Cardiac muscle cell (in vitro differentiated cells and primary cell): ENCODE data around the gene BANF2. TPM values are rescaled to one million over a fixed set of nuclear protein-coding genes. Genes with fewer than 3 reads are reported as not detected.

Source experiments
- DNase-seq, 2 donors: peaks; one replicate each; pipeline versions ENCODE4 v3.0.0 to v3.0.0-alpha.2; 2010 to 2017; ENCODE audit warnings: low read depth in 1 of 2, low spot score in 1 of 2
- H3K27ac ChIP-seq: fragments of 200-600 bp; sonication (generic); 2 replicates; pipeline ENCODE4 v1.5.1; 2016
- H3K27me3 ChIP-seq: fragments of 200-600 bp; sonication (generic); 2 replicates; pipeline ENCODE4 v1.6.0; 2016; ENCODE audit warnings: control low read depth
- H3K36me3 ChIP-seq: fragments of 200-600 bp; sonication (generic); 2 replicates; pipeline ENCODE4 v1.5.1; 2016; ENCODE audit warnings: control low read depth
- H3K4me1 ChIP-seq: fragments of 200-600 bp; sonication (generic); 2 replicates; pipeline ENCODE4 v1.8.1; 2017; ENCODE audit warnings: low read depth, mild to moderate bottlenecking, mixed run types
- H3K4me3 ChIP-seq: fragments of 200-600 bp; sonication (generic); 2 replicates; pipeline ENCODE4 v1.5.1; 2016; ENCODE audit warnings: mild to moderate bottlenecking
- H3K9me3 ChIP-seq: fragments of 200-600 bp; sonication (generic); 2 replicates; pipeline ENCODE4 v1.5.1; 2017; ENCODE audit warnings: low read depth, mild to moderate bottlenecking, control low read depth
- CTCF ChIP-seq: IDR thresholded peaks from 2 replicates; pipeline ENCODE4 v1.5.1; 2012; ENCODE audit warnings: low read depth, mild to moderate bottlenecking, low read length
- polyA plus RNA-seq: library from polyadenylated mRNA; unstranded; fragments of >200 nt; fragmentation: Nextera tagmentation; extraction: Ambion mirVana; gene quantifications from 2 replicates; pipeline ENCODE4 v1.2.1, GENCODE V29; 2016
- total RNA-seq: library from RNA; depleted of rRNA; stranded (reverse); fragments of >200 nt; gene quantifications from 2 replicates; pipeline ENCODE4 v1.2.3, GENCODE V29; 2016

Gene BANF2
- total and polyA plus RNA-seq, 2 experiments from 2014 or later = not detected

DNA sequence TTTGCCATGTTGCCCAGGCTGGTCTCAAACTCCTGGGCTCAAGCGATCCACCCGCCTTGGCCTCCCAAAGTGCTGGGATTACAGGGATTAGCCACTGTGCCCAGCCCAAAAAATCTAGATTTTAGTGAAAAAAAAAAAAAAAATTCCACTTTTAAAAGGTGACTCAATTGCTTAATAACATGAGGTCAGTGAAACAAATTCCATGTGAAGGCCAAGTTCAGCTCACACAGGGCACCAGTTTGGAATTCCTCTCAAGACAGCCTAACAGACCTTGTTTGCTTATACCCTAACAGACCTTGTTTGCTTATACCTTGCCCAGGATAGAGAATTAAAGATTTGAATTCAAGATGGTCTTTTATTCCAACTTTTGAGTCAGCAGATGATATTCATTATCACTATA lies 22.8 kb upstream of the BANF2 start:
- no peak overlapping the region for H3K4me3 ChIP-seq
- peaks cover 9% of the 10 kb centered on the region for H3K4me1 ChIP-seq
- H3K27ac ChIP-seq = no peak overlapping the region
- H3K36me3 ChIP-seq = no peaks in the 10 kb centered on the region
- H3K9me3 ChIP-seq = no peaks in the 10 kb centered on the region
- H3K27me3 ChIP-seq = no peaks in the 10 kb centered on the region
- DNase-seq = peak in 1 of 2 donors; percentile 36
- no peak for TF ChIP-seq CTCF

- TF ChIP-seq CTCF = no peak
- no peak overlapping the region for H3K27ac ChIP-seq
- DNase-seq = no peak
- peaks cover 9% of the 10 kb centered on the region for H3K4me1 ChIP-seq
- no peaks in the 10 kb centered on the region for H3K36me3 ChIP-seq
- no peaks in the 10 kb centered on the region for H3K27me3 ChIP-seq
- no peak overlapping the region for H3K4me3 ChIP-seq
- H3K9me3 ChIP-seq = no peaks in the 10 kb centered on the region
These were observed 21.5 kb upstream of the BANF2 start for GRCh38 chr20:17678295-17678694.

GRCh38 chr20:17678886-17679285 lies 20.9 kb upstream of the BANF2 start:
- no peak overlapping the region for H3K4me3 ChIP-seq

DNA sequence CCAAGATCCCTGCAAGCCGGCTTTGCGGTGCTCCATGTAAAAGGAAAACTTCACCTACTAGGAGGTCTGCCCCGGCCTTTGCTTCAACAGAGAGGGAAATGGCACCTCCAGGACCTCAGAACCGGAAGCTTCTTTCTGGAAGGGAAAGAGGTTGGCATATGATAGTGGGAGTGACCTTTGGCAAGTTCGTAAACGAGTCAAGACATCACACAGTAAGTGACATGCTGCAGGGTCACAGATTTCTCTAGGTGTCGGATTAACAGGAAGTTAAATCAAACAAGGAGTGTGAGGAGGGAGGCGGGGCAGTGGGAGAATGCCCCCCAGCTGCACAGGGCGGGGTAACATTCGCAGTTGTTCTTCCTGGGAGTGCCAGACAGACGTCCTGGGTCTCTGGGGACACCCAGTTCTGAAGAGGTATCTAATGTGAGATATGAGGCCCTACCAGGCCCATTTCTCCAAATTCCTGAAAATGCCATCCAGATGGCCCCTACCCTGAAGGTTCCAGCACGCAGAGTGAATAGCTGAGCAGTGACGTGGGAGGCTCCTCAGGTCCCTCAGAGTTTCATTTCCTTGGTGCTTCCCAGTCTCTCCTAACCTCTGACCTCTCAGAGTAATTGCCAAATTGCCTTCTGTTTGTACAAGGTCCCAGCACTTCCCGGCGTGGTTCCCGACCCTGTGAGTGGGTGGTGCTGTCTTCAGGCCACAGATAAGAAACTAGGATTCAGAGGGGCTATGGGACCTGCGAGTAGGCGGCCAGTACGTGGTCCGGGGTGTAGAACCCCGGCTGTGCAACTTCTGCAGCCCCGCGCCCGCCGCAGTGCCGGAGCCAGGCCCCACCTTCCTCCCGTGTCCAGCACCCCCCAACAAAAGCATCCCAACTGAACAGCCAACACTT lies 19.6 kb upstream of the BANF2 start:
- Histone ChIP-seq H3K9me3 (no peaks in the 10 kb centered on the region), H3K4me1 (peaks cover 9% of the 10 kb centered on the region), H3K36me3 (no peaks in the 10 kb centered on the region), H3K27me3 (no peaks in the 10 kb centered on the region), H3K27ac (peak overlapping the region; percentile 79), H3K4me3 (peak overlapping the region; percentile 89)
- DNase-seq = peak; percentile 28 to 78
- no peak for TF ChIP-seq CTCF

More at GRCh38 chr20:17678886-17679285, 20.9 kb upstream of the BANF2 start:
- TF ChIP-seq CTCF = no peak
- no peaks in the 10 kb centered on the region for H3K36me3 ChIP-seq
- peaks cover 9% of the 10 kb centered on the region for H3K4me1 ChIP-seq
- no peaks in the 10 kb centered on the region for H3K27me3 ChIP-seq
- H3K9me3 ChIP-seq = no peaks in the 10 kb centered on the region
- no peak for DNase-seq
- no peak overlapping the region for H3K27ac ChIP-seq

DNA sequence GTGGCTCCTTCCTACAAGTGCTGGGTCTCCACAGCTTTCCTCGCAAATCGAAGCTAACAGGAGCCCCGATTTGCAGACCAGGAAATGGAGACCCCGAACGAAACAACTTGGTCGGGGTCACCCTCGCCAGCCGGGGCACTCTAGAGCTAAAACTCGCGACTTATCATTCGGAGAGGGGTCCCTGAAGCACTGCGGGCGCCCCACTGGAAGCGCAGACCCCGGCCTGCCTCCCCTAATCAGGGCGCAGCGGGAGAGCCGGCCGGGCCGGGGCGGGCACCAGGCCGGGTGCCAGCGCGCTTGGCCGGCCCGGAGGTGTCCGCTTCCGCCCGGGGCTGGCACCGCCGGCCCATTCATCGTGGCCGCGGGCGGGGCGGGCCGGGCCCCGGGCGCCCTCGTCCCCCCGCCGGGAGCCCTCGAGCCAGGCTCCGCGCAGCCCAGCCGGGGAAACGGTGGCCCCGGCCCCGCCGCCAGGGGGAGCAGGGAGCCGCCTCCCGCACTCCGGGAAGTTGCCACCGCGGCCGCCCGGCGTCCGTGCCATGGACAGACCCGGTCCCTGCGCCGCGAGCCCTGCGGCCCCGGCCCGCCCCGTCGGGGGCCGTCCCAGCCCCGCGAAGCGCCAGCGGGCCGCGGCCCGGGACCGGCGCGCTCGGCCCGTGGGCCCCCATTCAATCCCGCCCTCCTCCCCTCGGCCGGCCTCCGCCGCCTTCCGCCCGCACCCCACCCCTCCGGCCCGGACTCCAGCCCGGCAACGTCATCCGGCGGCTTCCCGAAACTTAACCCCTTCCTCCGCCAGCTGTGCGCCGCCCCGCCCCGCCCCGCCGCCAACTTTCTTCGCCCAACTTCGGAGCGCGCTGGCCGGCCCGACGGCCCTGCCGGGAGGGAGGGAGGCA lies 18.7 kb upstream of the BANF2 start:
- H3K4me3 ChIP-seq = peak overlapping the region; percentile 89
- H3K9me3 ChIP-seq = no peaks in the 10 kb centered on the region
- H3K27ac ChIP-seq = peak overlapping the region; percentile 79
- H3K36me3 ChIP-seq = no peaks in the 10 kb centered on the region
- H3K27me3 ChIP-seq = no peaks in the 10 kb centered on the region
- TF ChIP-seq CTCF = peak; percentile 44
- peaks cover 9% of the 10 kb centered on the region for H3K4me1 ChIP-seq
- DNase-seq = peak; percentile 83 to 89
